NCI-H1092 treated with DMSO at 0.1 percent for 48 hours (cell line): ENCODE data around the gene ARHGAP24.

ENCODE experiments used
- DNase-seq: peaks from one replicate; lab custom pipeline; 2025; lab: John Stamatoyannopoulos, UW

ARHGAP24 gene

DNA sequence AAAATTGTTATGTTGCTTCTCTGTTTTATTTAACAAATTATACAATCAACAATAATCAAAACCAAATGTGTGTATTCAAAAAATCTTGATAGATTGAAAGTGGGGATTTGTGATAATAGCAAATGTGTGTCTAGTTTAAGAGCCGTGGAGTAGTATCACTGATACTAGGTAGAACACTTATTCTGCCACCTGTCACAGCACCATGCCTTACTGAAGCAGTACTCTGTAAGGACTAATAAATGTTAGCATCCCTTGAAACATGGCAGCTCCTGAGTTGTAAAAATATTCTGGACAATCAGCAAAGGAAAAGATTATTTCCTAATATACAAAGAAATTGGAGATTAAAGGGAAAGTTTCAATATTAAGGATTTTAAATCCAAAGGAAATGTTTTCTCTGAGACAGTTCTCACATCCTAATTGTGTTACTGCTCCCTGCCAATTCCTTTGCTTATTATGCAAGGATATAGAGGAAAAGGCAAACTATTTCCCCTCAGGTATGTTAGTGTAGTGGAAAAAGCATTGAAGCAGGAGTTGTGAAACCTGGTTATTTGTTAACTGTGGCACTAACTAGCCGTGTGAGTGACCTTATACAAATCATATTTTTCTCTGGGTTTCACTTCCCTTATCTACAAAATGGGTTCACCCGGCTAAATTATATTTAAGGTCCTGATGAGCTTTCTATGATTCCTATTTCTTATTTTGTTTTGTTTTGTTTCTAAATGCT lies 303.1 kb downstream of the ARHGAP24 start:
- no peak for DNase-seq

DNA sequence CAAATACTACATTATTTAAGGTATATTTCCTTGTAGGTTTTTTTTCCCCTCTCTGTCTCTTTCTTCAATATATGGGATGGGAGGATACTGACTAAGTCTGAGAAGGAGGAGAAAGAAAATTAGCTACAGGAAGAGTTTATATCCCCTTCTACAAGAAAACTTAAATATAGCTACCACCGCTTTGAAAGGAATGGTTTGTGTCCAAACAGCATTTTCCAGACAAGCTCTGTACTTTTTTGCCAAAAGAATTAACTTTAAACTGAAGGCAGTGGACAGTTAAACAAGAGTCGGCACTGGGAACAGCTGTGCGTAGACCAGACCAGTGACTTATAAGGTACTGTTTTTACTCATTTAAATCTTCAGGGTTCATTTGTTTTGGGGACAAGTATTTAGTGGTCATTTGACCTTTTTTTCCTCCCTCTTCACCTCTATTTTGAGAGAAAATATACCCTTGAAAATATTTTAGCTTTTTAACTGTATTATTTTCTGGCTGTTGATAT lies 303.7 kb downstream of the ARHGAP24 start:
- DNase-seq, result no peak

DNA sequence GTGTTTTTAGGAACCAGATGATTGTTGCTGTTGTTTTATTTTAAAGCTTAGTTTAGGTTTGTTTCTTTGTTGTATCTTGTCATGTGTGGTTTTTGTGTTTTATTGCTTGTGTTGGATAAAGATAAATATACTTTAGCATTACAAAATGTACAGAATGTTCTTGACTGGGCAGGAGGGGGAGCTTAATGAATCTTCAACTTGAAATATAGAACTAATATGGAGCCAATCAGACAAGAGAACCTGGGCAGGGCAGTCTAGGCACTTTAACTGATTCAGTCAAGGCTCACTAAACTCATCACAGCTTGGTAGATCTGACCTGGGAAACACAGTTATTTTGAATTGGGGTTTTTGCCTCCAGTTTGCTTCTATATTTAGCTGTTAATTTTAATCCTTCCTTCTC lies 304.2 kb downstream of the ARHGAP24 start:
- DNase-seq, result no peak

DNA sequence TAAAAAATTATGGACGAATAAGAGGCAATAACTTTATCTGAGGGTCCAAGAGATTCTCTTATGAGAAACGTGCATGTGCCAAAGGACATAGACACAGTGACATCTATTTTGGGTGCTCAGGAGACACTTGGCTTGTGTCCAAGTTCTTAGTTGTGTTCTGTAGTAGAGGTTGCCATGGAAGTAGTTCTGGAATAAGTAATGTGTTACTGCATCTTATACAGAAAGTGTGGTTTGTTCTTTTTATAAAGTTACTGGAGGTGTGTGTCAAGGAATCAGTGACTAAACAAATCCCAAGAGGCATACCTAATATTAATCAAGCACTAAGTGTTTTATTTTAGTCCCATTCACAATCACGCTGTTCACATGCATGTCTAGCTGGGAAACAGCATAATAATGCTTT lies 305.7 kb downstream of the ARHGAP24 start:
- no peak for DNase-seq

DNA sequence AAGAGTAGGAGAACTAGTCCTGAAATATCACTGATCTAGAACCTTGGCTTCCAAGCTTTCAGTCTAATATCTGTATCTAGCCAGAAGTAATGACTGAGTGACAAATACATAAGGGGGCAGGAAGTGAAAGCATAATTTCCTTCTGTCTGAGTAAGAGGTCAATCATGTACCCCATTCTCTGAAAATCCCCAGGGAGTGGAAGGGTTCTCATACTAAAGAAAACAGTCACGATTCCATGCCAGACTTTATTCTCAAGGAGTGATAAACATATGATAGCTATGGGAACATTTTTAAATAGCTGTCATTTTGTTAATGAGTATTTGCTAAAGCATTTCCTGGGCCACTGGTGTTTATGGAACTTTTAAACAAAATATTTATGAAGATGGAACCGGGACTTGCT lies 308.5 kb downstream of the ARHGAP24 start:
- DNase-seq, result no peak

DNA sequence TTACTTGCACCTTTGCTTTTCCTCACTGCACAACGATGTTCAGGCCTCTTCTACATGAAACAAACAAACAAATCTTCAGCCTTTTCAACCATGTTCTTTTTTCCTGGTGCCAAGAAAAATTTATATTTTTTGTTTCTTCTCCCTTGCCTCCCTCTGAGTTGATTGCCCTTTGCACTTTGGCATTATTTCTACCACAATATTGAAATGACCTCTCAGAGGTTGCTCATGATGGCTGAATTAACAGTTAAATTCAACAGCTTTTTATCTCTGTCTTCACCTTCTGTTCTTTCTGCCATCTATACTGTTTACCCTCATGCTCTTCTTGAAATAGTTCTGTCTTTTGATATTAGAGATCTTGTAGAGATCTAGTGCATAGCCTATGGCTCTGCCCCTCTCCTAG lies 308.9 kb downstream of the ARHGAP24 start:
- no peak for DNase-seq

DNA sequence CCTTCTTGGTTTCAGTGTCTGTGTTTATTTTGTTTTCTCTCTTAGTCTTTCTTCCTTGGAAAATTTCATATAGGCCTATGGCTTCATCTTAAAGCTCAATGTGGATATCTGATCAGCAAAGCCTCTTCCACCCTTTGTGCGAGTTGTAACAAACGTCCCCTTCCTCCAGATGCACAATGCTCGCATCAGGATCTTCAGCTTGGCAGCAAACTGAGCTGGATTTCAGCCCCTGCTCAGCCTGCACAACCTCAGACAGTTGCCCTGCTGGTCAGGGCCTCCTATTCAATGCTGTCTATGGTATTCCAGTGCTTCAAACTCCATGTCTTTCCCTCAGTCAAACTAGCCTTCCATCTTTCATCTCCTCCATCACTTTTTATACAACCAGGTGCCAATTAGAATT lies 309.4 kb downstream of the ARHGAP24 start:
- DNase-seq, result no peak

DNA sequence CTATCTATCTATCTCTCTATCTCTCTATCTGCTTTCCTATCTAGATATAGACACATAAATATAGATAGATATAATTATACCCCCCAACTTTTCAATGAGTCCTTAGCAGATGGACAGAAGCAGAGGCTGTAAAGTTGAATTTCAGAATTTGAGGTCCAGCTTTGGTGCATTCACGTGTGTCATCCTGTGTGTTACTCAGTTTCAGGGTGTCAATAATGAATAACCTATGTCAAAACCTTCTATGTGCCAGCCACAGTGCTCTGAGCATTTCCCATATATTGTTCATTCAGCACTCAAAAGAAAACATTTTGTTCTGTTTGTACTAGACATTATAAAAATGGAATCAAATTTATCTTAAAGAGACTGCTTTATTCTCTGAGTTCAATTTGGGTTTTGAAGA lies 310.0 kb downstream of the ARHGAP24 start:
- DNase-seq, result no peak

DNA sequence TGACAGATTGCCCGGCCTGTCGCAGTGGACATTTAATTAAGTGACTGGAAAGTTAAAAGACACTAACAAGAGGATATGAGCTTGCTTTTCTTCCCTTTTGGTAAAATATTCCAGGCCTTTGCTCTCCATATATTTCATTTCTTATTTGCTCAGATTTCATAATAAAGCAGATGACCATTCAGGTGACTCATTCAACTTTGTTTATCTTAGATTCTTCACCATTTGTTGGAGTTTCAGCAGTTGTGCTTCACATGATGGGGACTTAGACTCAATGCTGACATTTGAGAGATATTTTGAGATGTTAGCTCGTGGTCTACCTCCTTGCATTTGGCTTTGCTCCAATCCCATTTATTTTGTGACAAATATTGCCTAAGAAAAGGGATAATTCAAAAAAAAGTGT lies 312.2 kb downstream of the ARHGAP24 start:
- no peak for DNase-seq

DNA sequence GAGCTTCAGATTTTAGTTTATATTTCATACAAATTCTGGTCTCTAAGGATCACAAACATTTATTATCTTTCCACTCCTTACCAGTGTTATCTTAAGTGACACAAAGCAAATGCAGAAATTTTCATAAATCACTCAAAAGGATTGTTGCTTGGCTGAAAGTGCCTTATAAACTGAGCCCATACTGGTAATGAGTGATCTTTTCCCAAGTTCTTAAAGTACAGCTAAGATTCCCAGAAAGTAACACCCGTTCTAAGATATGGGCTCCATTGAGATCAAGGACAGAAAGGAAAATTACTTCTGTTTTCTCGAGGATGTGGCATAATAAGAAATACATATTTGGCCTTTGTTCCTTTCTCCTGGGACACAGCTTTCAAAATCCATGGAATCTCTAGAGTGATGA lies 313.7 kb downstream of the ARHGAP24 start:
- DNase-seq, result no peak

DNA sequence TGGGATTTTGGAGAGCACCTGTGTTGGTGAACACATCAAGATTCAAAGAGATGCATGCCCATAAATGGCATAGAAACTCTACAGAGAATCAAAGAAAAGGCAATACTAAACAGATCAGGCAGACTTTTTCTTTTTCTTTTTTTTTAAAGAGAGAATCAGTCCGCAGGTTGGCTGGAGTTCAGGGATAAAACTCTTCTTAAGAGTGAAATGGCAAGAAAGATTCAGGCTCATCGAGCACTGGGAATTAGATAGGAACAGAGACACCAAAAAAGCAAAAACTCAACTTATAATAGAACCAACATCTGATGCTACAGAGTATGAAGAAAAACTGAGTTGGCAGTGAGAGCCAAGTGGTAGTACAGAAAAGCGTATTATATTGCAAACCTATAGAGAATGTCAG lies 314.3 kb downstream of the ARHGAP24 start:
- no peak for DNase-seq

DNA sequence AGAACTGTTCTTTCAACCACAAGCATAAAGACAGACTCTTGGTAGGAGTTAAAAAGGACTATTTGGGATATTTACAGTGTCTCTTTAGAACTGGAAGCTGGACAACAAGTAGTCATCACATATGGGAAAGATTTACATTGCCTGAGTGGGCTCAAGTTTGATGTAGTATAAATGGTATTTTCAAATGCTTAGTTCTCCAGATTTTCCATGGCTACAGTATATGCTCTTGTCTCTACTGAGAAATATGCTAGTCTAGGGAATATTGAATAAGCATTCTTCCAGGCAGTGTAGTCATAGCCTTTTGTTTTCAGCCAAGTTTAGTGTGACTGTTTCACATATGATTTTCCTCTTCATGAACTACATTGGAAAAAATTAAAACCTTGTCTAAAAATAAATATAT lies 315.6 kb downstream of the ARHGAP24 start:
- no peak for DNase-seq

DNA sequence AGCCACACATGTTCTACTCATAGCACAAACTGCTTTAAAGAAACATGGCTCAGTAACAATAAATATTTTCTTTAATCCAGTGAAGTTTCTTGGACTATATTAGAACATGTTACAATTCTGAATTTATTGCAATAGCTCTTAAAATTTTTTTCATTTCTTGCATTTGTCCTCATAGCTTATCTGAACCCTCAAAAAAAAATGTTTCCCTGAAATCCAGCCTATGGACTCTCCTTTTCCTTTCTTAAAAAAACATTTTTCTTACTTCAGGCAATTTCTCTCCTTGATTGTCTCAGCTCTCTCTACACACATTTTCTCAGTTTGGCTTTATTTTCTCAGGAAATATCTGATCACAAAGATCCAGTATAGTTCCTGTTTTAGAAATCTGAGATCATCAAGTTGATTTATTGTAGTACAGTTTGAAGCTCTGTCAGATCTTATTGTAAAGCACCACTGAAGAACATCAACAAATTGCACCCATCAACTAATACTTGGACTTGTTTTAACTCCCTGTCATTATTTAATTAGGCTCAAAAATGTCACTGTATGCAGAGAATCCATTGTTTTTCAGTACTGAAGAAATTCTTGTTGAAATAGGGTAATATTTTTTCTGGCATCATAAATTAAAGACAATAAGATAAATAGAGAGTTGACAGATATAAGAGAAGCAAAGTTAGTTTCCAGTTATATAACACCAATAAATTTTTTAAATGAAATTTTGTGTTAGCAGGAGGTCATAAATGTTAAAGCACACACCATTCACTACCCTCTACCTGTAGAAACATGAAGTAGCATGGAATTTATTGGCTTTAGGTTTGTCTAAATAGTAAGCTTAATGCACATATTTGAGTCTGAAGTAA lies 317.7 kb downstream of the ARHGAP24 start:
- no peak for DNase-seq

DNA sequence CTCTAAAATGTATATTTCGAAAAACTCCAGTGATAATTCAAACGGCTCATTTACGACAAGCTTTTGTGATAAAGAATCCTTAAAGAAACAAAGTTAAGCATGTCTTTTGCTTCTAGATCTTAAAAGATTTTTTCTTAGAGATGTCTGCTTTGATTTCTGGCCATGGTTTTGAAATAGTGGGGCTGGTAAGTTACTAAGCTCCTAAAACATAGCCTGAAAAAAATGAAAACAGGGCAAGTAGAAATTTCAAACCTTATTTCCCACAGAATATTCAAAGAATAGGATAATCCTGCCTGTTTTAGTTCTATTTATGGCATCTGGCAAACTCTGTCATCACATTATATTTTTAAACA lies 318.3 kb downstream of the ARHGAP24 start:
- no peak for DNase-seq

DNA sequence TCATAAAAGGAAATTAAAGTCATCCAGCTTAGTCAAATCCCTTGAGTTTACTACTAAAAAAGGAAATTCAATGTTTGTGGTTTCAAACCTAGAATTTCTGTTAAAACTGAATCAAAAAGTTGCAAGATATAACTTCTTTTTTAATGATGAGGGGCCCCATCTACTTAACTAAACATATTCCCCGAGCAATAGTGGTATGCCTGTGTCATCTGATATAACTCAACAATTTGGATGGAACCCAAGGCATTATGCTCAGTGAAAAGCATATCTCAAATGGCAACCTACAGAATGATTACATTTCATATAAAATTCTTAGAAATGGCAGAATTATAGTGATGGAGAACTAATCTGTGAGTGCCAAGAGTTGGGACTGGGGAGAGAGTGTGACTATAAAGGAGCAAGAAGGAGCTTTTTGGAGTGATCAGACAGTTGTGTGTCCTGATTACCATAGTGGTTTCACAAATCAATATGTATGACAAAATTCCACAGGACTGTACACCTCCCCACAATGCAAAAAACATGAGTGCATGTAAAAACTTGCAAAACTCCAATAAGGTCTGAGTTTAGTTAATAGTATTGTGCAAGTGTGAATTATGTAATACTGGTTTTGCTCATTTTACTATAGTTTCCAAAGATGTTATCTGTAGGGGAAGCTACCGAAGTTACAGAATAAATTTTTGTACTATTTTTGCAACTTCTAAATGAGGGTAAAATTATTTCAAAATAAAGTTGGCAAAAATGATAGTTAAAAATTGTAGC lies 323.2 kb downstream of the ARHGAP24 start:
- no peak for DNase-seq

DNA sequence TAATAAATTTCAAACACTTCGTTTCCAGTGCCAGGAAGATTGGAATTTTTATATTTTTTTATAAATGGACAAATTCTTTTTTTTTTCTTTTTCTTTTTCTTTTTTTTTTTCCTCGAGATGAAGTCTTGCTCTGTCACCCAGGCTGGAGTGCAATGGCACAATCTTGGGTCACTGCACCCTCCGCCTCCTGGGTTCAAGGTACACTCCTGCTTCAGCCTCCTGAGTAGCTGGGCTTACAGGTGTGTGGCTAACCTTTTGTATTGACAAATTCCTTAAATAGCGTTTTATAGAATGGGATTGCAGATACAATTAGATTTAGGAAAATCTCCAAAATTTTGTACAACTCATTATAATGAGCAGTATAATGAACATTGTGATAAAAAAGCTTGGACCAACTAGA lies 328.9 kb downstream of the ARHGAP24 start:
- DNase-seq, result no peak

DNA sequence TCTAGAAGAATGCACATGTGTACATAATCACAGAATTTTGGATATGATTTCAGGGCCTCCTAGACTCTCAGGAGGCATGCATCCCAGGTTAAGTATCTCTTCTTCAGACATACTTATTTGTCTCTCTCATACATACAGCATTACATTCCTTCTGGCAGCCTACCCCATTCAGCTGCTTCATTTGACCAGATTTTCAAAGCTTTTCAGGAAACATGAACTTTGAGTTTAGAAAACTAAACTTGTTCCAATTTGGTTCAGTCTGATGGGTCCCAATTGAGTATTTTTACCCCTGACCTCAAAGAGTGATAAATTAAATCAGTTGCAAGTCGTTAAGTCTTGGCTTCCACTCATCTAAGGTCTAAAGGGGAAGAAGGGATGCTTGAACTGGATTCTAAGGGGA lies 330.9 kb downstream of the ARHGAP24 start:
- no peak for DNase-seq

DNA sequence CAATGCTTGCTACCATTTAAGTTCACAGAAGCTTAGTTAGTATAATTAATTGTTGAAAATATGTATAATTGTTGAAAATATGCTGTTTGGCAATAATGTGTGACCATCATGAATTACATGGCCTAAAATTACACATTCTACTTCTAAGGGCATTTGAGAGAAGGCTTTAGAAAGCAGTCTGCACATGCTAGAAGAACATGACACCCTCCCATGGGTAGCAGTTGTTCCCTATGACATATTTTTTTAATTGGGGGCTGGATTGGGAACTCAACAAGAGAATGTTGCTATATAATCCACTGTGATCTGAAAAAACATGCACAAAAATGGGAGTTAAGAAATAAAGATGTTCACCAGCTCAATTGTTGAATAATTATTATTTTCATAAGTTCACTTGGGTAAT lies 331.4 kb downstream of the ARHGAP24 start:
- DNase-seq, result no peak

DNA sequence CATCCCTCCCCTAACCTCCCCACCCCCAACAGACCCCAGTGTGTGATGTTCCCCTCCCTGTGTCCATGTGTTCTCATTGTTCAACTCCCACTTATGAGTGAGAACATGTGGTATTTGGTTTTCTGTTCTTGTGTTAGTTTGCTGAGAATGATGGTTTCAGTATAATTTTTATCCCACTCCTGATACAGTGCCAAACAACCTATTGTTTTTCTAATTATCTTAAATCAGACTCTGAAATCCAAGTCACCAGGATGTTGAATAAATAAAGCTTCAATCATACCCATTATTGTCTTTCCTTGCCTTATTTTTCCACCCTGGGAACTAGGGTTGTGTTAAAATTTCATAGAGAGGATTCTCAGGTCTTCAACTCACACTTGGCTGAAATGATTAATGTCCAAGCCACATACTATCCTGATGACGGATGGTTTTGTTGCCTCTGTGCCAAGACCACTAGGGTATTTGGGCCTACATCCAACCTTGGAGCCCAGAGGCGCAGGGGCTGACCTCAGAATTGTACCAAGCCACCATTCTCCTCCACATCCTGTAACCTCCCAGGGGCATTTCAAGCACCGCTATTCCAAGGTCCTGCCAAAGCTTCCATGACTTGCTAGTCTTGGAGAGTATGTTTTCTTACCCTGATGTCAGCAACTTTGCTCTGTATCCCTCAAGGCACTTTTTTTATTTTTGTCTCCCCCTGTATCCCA lies 332.4 kb downstream of the ARHGAP24 start:
- DNase-seq, result no peak

DNA sequence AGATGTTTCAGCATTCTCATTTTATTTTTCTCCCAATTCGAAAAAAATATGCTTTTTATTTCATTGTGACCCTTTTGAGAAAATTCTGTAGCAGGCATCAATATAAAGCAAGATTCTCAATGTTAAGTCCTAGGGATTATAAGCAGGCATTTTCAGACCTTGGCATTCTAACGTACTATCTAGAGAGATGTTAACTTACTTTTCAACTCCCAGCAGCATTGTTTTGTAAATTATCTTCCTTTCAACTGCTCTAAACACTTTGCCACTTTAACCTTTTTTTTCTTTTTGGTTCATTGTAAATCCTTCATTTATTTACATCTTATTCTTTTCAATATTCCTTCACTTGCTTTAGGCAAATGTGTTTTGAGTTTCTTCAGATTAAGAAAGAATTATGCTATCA lies 333.2 kb downstream of the ARHGAP24 start:
- no peak for DNase-seq

DNA sequence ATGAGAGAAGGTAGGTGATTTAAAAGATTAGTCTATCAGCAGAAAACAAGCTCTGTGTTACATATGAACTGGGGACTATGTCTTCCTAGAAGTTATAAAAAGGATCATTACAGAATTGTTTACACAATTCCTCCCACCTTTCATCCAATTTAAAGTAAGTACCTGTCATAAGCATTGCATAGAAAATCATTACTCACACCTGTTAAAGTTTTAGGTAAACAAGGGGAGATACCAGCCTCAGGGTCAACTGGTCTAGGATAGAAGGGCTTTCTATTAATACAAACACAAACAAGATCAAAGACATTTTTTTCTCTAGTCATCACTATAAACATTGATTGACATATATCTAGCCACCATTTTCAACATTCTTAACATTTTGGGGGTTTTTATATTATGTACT lies 333.9 kb downstream of the ARHGAP24 start:
- DNase-seq, result no peak

DNA sequence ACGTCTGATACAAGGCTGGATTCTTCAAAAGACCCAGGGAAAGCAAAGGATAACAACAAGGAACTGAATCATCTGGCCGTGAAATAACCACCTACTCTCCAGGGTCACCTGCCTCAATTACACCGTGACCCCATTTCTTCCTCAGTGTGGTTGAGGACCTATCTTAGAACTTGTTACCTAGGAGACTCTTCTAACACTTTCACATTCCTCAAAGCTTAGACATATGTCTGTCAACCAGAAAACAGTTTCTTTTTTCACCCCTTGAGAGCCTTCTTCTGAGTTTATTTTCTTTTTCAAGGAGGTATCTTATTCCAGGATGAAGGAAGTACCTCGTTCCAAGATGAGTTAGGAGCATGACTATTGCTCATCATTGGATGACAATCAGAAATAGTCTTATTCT lies 337.8 kb downstream of the ARHGAP24 start:
- DNase-seq, result no peak
